ENCODE data around the gene GRAMD2A.

GRAMD2A gene

GRCh38 chr15:72197460-72198355 lies at the start of gene GRAMD2A:
Gene GRAMD2A (minus strand): TSS chr15:72197787.
- DNase-seq (ENCODE audit: low read depth in 2 of 2, low spot score in 1 of 2), result no peak

- DNase-seq (ENCODE audit: low read depth in 2 of 2, low spot score in 1 of 2), result no peak
These were observed 45.3 kb upstream of the GRAMD2A start for GRCh38 chr15:72242775-72243370.

GRCh38 chr15:72239652-72240051 lies 42.1 kb upstream of the GRAMD2A start:
- no peak for DNase-seq (ENCODE audit: low read depth in 2 of 2, low spot score in 1 of 2)

GRCh38 chr15:72238586-72238985 lies 41.0 kb upstream of the GRAMD2A start:
- no peak for DNase-seq (ENCODE audit: low read depth in 2 of 2, low spot score in 1 of 2)

- DNase-seq (ENCODE audit: low read depth in 2 of 2, low spot score in 1 of 2), result no peak
These were observed 40.3 kb upstream of the GRAMD2A start for GRCh38 chr15:72237853-72238224.

- DNase-seq (ENCODE audit: low read depth in 2 of 2, low spot score in 1 of 2), result peak; percentile 42 to 51
These were observed 39.7 kb upstream of the GRAMD2A start for GRCh38 chr15:72237029-72237852.

GRCh38 chr15:72236381-72237003 lies 38.9 kb upstream of the GRAMD2A start:
- no peak for DNase-seq (ENCODE audit: low read depth in 2 of 2, low spot score in 1 of 2)

GRCh38 chr15:72235298-72235697 lies 37.7 kb upstream of the GRAMD2A start:
- DNase-seq (ENCODE audit: low read depth in 2 of 2, low spot score in 1 of 2), result no peak

- no peak for DNase-seq (ENCODE audit: low read depth in 2 of 2, low spot score in 1 of 2)
These were observed 36.2 kb upstream of the GRAMD2A start for GRCh38 chr15:72233769-72234168.

- no peak for DNase-seq (ENCODE audit: low read depth in 2 of 2, low spot score in 1 of 2)
These were observed 34.4 kb upstream of the GRAMD2A start for GRCh38 chr15:72231833-72232478.

- DNase-seq (ENCODE audit: low read depth in 2 of 2, low spot score in 1 of 2), result peak; percentile 91 to 94
These were observed 33.7 kb upstream of the GRAMD2A start, which contains the start of gene PKM for GRCh38 chr15:72231066-72231832. Gene PKM (minus strand): TSS chr15:72231190. CDS start chr15:72219097, 12,093 bp downstream.

GRCh38 chr15:72230197-72231065 lies 32.8 kb upstream of the GRAMD2A start:
- DNase-seq (ENCODE audit: low read depth in 2 of 2, low spot score in 1 of 2), result peak; percentile 64 to 71

- no peak for DNase-seq (ENCODE audit: low read depth in 2 of 2, low spot score in 1 of 2)
These were observed 32.3 kb upstream of the GRAMD2A start for GRCh38 chr15:72229947-72230196.

GRCh38 chr15:72229076-72229946 lies 31.7 kb upstream of the GRAMD2A start:
- DNase-seq (ENCODE audit: low read depth in 2 of 2, low spot score in 1 of 2), result no peak

- no peak for DNase-seq (ENCODE audit: low read depth in 2 of 2, low spot score in 1 of 2)
These were observed 30.1 kb upstream of the GRAMD2A start for GRCh38 chr15:72227720-72228119.

GRCh38 chr15:72227192-72227586 lies 29.6 kb upstream of the GRAMD2A start:
- no peak for DNase-seq (ENCODE audit: low read depth in 2 of 2, low spot score in 1 of 2)

- no peak for DNase-seq (ENCODE audit: low read depth in 2 of 2, low spot score in 1 of 2)
These were observed 25.7 kb upstream of the GRAMD2A start for GRCh38 chr15:72223278-72223677.

- no peak for DNase-seq (ENCODE audit: low read depth in 2 of 2, low spot score in 1 of 2)
These were observed 24.8 kb upstream of the GRAMD2A start for GRCh38 chr15:72222393-72222792.
